HepG2 (cell line): Measurements from ENCODE around the gene MAN2C1. TPM values are rescaled to one million over a fixed set of nuclear protein-coding genes. Genes with fewer than 3 reads are reported as not detected.

Experiments
- ATAC-seq: fragments of 200-7000 bp; cut with Tn5 transposase; 3 replicates; pipeline ENCODE4 v1.9.1; 2020; ENCODE audit warnings: mild to moderate bottlenecking, moderate library complexity
- BruUV-seq: library from RNA; stranded (reverse); fragments of 400-500 nt; replicated peaks from 2 replicates; lab custom pipeline; 2021; lab: Mats Ljungman, UMichigan
- CTCF ChIA-PET: fragments of 300-600 bp; formaldehyde crosslinking; extraction: SDS; loops from one replicate; lab custom pipeline; 2021; ENCODE audit warnings: low total read pairs, inconsistent platforms, low intra/inter-chr PET ratio; lab: Yijun Ruan, JAX
- POLR2A ChIA-PET: fragments of 350-600 bp; sonication (Branson Sonifier 250); formaldehyde crosslinking; loops from one replicate; lab custom pipeline; 2020; ENCODE audit warnings: antibody characterized with exemption, inconsistent platforms; lab: Yijun Ruan, JAX
- DNase-seq: peaks from one replicate; pipeline ENCODE4 v3.0.0-alpha.2; 2015; ENCODE audit warnings: low spot score
- FAIRE-seq: peaks from 3 replicates; lab custom pipeline; 2011; peaks lifted over from hg19 to GRCh38; lab: Jason Lieb, UNC
- H2AFZ ChIP-seq: one replicate; pipeline ENCODE4 v1.6.1; 2011; ENCODE audit warnings: low read length, inconsistent platforms
- H3K27ac ChIP-seq: fragments of 300-600 bp; 3 replicates; pipeline ENCODE4 v1.8.0; 2011; ENCODE audit warnings: mixed run types, mild to moderate bottlenecking, mixed read lengths, low read length, inconsistent platforms; ENCODE audit not compliant: insufficient read depth; ENCODE audit errors: extremely low read length
- H3K27me3 ChIP-seq, 2 experiments: fragments of 200-600 bp in 1 of 2; 2 replicates in 1 of 2; 3 replicates in 1 of 2; pipeline versions ENCODE4 v1.6.0 to v1.8.0; 2011; ENCODE audit warnings: low read length in 2 of 2, mild to moderate bottlenecking in 2 of 2, moderate library complexity in 2 of 2, inconsistent platforms in 1 of 2; ENCODE audit not compliant: insufficient read depth in 2 of 2, control insufficient read depth in 1 of 2
- H3K36me3 ChIP-seq, 2 experiments: fragments of 200-600 bp in 1 of 2; replicated peaks in 1 of 2; 2 replicates in 1 of 2; 3 replicates in 1 of 2; pipeline versions ENCODE4 v1.5.1 to v1.8.0; 2011; ENCODE audit warnings: low read length in 2 of 2, inconsistent platforms in 1 of 2; ENCODE audit not compliant: insufficient read depth in 2 of 2, control insufficient read depth in 1 of 2
- H3K4me1 ChIP-seq: 2 replicates; pipeline ENCODE4 v1.5.1; 2012; ENCODE audit warnings: low read length, inconsistent platforms; ENCODE audit not compliant: insufficient read depth
- H3K4me2 ChIP-seq: 2 replicates; pipeline ENCODE4 v1.6.0; 2011; ENCODE audit warnings: low read depth, low read length, inconsistent platforms
- H3K4me3 ChIP-seq, 3 experiments: fragments of 200-600 bp in 1 of 3; sonication (generic), shearing (Covaris generic) in 1 of 3; replicated peaks in 1 of 3; 2 replicates each; pipeline ENCODE4 v1.5.1; 2011 to 2016; ENCODE audit warnings: low read length in 3 of 3, inconsistent platforms in 2 of 3, low read depth in 2 of 3, mild to moderate bottlenecking in 2 of 3, control low read depth in 1 of 3, mixed read lengths in 1 of 3; ENCODE audit not compliant: insufficient read depth in 1 of 3
- H3K79me2 ChIP-seq: one replicate; pipeline ENCODE4 v1.6.1; 2011; ENCODE audit warnings: low read length, inconsistent platforms; ENCODE audit not compliant: insufficient read depth
- H3K9ac ChIP-seq: 2 replicates; pipeline ENCODE4 v1.6.0; 2011; ENCODE audit warnings: mild to moderate bottlenecking, low read depth, low read length, inconsistent platforms; ENCODE audit not compliant: insufficient read depth
- H3K9me3 ChIP-seq: 2 replicates; pipeline ENCODE4 v1.5.1; 2012; ENCODE audit warnings: mild to moderate bottlenecking, low read length
- H4K20me1 ChIP-seq: 2 replicates; pipeline ENCODE4 v1.6.0; 2011; ENCODE audit warnings: inconsistent platforms, mild to moderate bottlenecking, low read length, moderate library complexity; ENCODE audit not compliant: insufficient read depth
- EED ChIP-seq: sonication (generic); formaldehyde crosslinking; IDR thresholded peaks from 2 replicates; pipeline ENCODE4 v1.5.0; 2020; ENCODE audit warnings: mild to moderate bottlenecking, missing genetic modification reagents
- HOXA7 ChIP-seq: sonication (generic); formaldehyde crosslinking; IDR thresholded peaks from 2 replicates; pipeline ENCODE4 v1.8.1; 2022; ENCODE audit warnings: mild to moderate bottlenecking, missing genetic modification reagents, moderate library complexity
- MAFK ChIP-seq, 2 experiments: IDR thresholded peaks in 1 of 2; conservative IDR thresholded peaks in 1 of 2; 2 replicates each; pipeline ENCODE4 v1.6.1; 2011; ENCODE audit warnings: improper control_type of control experiment in 2 of 2, low read length in 2 of 2
- MEIS1 ChIP-seq: sonication (generic); formaldehyde crosslinking; IDR thresholded peaks from 2 replicates; pipeline ENCODE4 v1.9.0; 2021; ENCODE audit warnings: mild to moderate bottlenecking, missing genetic modification reagents, moderate library complexity, borderline replicate concordance
- ZNF317 ChIP-seq: sonication (generic); formaldehyde crosslinking; IDR thresholded peaks from 2 replicates; pipeline ENCODE4 v1.5.0; 2020; ENCODE audit warnings: mild to moderate bottlenecking, missing genetic modification reagents
- ZNF468 ChIP-seq: sonication (generic); formaldehyde crosslinking; IDR thresholded peaks from 2 replicates; pipeline ENCODE4 v1.8.0; 2022; ENCODE audit warnings: mild to moderate bottlenecking, moderate library complexity, missing genetic modification reagents
- WGBS: methylation state at CpG from one replicate; pipeline ENCODE4 v1.1.6; 2017; ENCODE audit warnings: low lambda C conversion rate; 5-methylcytosine and 5-hydroxymethylcytosine counted together
- in situ Hi-C: cut with HindIII; loops from 2 replicates; pipeline ENCODE4 v1.10.0; 2017; ENCODE audit warnings: low pct_unique_long_range_greater_than_20kb; ENCODE audit not compliant: extremely low pct_ligation_motif_present
- intact Hi-C: fragments of 100-400 bp; cut with micrococcal nuclease; formaldehyde crosslinking; loops from one replicate; pipeline ENCODE4 v1.10.0; 2022; ENCODE audit not compliant: unreplicated experiment
- polyA plus RNA-seq, 8 experiments: library from polyadenylated mRNA; depleted of rRNA in 3 of 8; stranded (reverse) in 7 of 8; unstranded in 1 of 8; fragments of >200 nt; fragmentation: Illumina TruSeq in 4 of 8; extraction: Trizol in 4 of 8; gene quantifications; 2 replicates each; pipeline versions ENCODE4 v1.2.1 to v1.2.3, GENCODE V29; 2011 to 2016; ENCODE audit warnings: low read depth in 4 of 8, missing spikeins in 1 of 8, mixed read lengths in 1 of 8; ENCODE audit not compliant: insufficient read depth in 1 of 8
- total RNA-seq, 5 experiments: library from RNA; depleted of rRNA; stranded (reverse); fragments of >200 nt; fragmentation: Illumina TruSeq; extraction: Trizol; gene quantifications; 2 replicates each; pipeline ENCODE4 v1.2.3, GENCODE V29; 2016; ENCODE audit warnings: low read depth in 1 of 5
- TF ChIP-seq, protein P1 (sequence below): sonication (generic); formaldehyde crosslinking; IDR thresholded peaks from 2 replicates; pipeline ENCODE4 v1.9.0; 2021; ENCODE audit warnings: missing genetic modification reagents, mild to moderate bottlenecking, borderline replicate concordance

The MAN2C1 gene
- total and polyA plus RNA-seq, 2 of the 13 experiments (the other 11 are each of a cell fraction or from before 2014, with no cell fraction given) = 62.6 to 71.0 TPM

DNA sequence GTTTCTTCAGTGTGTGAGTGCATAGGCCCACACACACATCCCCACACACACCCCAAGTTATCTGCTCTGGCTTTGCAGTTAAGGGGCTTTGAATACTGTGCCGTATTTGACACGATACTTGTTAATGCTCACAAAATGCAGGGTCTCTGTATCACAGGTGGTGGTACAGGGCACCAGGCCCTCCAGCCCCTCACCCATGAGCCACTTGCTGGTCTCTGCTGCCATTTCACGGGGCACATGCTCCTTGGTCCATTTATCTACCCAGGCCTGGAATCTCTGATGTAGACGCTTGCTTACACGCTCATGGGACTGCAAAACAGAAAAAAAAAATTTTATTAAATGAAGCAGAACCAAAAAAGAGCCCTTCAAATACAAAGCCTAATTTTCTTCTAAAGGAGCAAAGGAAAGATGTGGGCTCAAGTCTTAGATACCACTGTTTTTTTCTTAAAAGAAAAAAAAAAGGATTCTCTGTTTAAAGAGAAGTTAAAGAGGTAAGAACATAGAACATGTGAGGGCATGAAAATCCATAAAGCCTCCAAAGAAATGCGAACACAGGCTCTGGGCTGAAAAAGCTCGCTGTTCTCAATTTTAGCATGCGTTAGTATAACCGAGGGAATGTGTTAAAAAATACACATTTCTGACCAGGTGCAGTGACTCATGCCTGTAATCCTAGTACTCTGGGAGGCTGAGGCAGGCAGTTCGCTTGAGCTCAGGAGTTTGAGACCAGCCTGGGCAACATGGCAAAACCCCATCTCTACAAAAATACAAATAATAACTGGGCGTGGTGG, 3.7 kb upstream of the MAN2C1 start:
- DNase-seq (no peak), FAIRE-seq (no peak), ATAC-seq (no peak)
- Histone ChIP-seq H3K9me3 (no peaks in the 10 kb centered on the region), H3K4me1 (peaks cover 33% of the 10 kb centered on the region), H3K79me2 (peaks cover 5% of the 10 kb centered on the region), H3K4me2 (no peak overlapping the region), H3K27me3 (no peaks in the 10 kb centered on the region), H3K36me3 (peaks cover 14 to 57% of the 10 kb centered on the region in 2 experiments), H3K27ac (no peak overlapping the region), H4K20me1 (0 out of 2 replicates have a peak, but pooled peaks cover 4% of the 10 kb centered on the region), H3K4me3 (no peak overlapping the region), H2AFZ (no peak overlapping the region), H3K9ac (no peak overlapping the region)
- BruUV-seq = no TSS peak
- intact Hi-C loops = no loop called here
- CTCF ChIA-PET = no interaction called here
- WGBS = 95% methylated on average over 9 of the region's 11 CpGs
- POLR2A ChIA-PET = interaction anchor here (0.8 kb wide), 1 partner anchor 25 kb away, joined by 3 read pairs; the partner anchor contains the start of gene NEIL1
- TF ChIP-seq MAFK (conservative IDR thresholded peaks at IDR 0.05 in 1 of 2, IDR thresholded peaks at IDR 0.05 in 1 of 2; ENCODE audit: low read length in 2 of 2) = no peak
- no peak for TF ChIP-seq ZNF468
- no peak for TF ChIP-seq ZNF317 (CRISPR knock-in tag)
- TF ChIP-seq, protein P1, sequence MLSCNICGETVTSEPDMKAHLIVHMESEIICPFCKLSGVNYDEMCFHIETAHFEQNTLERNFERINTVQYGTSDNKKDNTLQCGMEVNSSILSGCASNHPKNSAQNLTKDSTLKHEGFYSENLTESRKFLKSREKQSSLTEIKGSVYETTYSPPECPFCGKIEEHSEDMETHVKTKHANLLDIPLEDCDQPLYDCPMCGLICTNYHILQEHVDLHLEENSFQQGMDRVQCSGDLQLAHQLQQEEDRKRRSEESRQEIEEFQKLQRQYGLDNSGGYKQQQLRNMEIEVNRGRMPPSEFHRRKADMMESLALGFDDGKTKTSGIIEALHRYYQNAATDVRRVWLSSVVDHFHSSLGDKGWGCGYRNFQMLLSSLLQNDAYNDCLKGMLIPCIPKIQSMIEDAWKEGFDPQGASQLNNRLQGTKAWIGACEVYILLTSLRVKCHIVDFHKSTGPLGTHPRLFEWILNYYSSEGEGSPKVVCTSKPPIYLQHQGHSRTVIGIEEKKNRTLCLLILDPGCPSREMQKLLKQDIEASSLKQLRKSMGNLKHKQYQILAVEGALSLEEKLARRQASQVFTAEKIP (CRISPR knock-in tag) = no peak
- no peak for TF ChIP-seq MEIS1
- no peak for TF ChIP-seq HOXA7 (CRISPR knock-in tag)
- no peak for TF ChIP-seq EED (CRISPR knock-in tag)
- in situ Hi-C loops = no loop called here
